PC-3 (cell line): Measurements from ENCODE around the gene DBH.

Source experiments
- EZH2 ChIP-seq: fragments of 300-600 bp; sonication (generic); IDR thresholded peaks from one replicate; pipeline ENCODE4 v1.6.1; 2017; ENCODE audit warnings: antibody characterized with exemption, mild to moderate bottlenecking, low read length; ENCODE audit not compliant: unreplicated experiment
- EZH2phosphoT487 ChIP-seq: fragments of 300-600 bp; sonication (generic); IDR thresholded peaks from 2 replicates; pipeline ENCODE4 v1.6.1; 2018; ENCODE audit warnings: mild to moderate bottlenecking, antibody characterized with exemption, low read length, borderline replicate concordance
- TF ChIP-seq, protein P1 (sequence below): fragments of 300-600 bp; sonication (generic); conservative IDR thresholded peaks from 2 replicates; pipeline ENCODE4 v1.5.1; 2017; ENCODE audit warnings: antibody characterized with exemption, low read depth, mild to moderate bottlenecking, low read length

DNA sequence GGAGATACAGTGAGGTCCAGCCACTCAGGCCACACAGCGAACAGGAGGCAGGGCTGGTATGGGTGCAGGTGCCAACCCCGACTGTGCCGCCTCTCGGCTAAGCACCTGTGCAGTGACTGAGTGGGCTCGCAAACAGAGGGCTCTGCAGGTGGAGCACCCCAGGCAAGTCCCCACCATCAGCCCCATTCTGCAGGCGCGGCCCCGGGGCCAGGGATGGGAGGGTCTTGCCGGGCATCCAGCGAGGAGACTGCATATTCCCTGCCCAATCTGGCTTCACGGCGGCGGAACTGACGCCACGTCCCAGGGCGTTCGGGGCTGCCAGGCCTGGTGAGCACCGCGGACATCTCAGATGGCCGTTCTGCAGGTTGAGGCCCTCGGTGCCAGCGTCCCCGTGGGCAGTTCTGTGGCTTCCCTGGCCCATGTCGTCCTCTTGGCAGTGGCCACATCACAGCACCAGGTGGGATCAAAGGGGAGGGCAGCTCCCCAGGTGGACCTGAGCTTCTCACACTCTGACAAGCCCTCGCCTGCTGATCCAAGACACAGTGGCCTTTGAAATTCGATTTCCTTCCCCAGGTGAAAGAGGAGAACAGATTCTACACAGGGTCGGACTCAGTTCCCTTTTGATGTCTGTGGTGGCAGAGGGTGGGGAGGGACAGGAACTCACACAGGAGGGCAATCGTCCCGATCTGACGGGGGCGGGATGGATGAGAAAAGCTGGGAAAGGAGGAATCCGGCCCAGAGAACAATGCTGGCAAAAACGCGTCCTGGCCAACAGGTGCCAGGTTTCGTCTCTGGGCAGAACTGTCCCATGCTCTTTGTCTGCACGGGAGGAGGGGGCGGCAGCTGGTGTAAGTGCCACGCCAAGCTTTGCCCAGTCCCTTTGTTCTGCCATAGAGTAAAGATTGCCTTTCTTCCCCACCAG, 18.8 kb downstream of the DBH start:
- TF ChIP-seq, protein P1, sequence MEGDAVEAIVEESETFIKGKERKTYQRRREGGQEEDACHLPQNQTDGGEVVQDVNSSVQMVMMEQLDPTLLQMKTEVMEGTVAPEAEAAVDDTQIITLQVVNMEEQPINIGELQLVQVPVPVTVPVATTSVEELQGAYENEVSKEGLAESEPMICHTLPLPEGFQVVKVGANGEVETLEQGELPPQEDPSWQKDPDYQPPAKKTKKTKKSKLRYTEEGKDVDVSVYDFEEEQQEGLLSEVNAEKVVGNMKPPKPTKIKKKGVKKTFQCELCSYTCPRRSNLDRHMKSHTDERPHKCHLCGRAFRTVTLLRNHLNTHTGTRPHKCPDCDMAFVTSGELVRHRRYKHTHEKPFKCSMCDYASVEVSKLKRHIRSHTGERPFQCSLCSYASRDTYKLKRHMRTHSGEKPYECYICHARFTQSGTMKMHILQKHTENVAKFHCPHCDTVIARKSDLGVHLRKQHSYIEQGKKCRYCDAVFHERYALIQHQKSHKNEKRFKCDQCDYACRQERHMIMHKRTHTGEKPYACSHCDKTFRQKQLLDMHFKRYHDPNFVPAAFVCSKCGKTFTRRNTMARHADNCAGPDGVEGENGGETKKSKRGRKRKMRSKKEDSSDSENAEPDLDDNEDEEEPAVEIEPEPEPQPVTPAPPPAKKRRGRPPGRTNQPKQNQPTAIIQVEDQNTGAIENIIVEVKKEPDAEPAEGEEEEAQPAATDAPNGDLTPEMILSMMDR, result no peak
- TF ChIP-seq EZH2 (no peak), EZH2phosphoT487 (no peak)
